T-helper 1 cell treated with Interleukin-12 subunit alpha and Interleukin-12 subunit beta and Interleukin-4 antibody, amounts not matched to agents 30 μg/mL and 1 μg/mL, for 36 hours (primary cell): Measurements from ENCODE around the gene PAF1.

Source experiments
- H3K27ac Mint-ChIP-seq: one replicate; pipeline ENCODE4 v1.8.0; 2021; ENCODE audit warnings: mild to moderate bottlenecking, mixed read lengths
- H3K27me3 Mint-ChIP-seq: one replicate; pipeline ENCODE4 v1.8.0; 2021; ENCODE audit warnings: low read depth, mixed read lengths
- H3K36me3 Mint-ChIP-seq: one replicate; pipeline ENCODE4 v1.8.0; 2021; ENCODE audit warnings: low read depth, mixed read lengths
- H3K4me1 Mint-ChIP-seq: one replicate; pipeline ENCODE4 v1.8.0; 2021; ENCODE audit warnings: low read depth, mixed read lengths
- H3K4me3 Mint-ChIP-seq: one replicate; pipeline ENCODE4 v1.8.0; 2021; ENCODE audit warnings: mild to moderate bottlenecking, moderate library complexity, mixed read lengths
- H3K9me3 Mint-ChIP-seq: one replicate; pipeline ENCODE4 v1.8.0; 2021; ENCODE audit warnings: mixed read lengths

PAF1 gene

DNA sequence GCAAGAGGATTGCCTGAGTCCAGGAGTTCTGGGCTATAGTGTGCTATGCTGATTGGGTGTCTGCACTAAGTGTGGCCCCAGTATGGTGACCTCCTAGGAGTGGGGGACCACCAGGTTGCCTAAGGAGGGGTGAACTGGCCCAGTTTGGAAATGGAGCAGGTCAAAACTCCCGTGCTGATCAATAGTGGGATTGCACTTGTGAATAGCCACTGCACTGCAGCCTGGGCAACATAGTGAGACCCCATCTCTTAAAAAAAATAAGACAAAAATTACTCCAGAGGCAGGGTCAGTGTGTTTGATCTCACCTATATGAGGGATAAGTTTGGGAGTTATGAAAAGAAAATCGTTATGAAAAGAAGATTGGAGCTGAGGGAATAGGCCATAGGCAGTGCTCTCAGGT, 21.7 kb downstream of the PAF1 start:
- Mint-ChIP-seq H3K27ac (no peak overlapping the region), H3K4me3 (no peak overlapping the region), H3K27me3 (no peaks in the 10 kb centered on the region), H3K9me3 (no peaks in the 10 kb centered on the region), H3K36me3 (peaks cover 22% of the 10 kb centered on the region), H3K4me1 (peaks cover 4% of the 10 kb centered on the region)

DNA sequence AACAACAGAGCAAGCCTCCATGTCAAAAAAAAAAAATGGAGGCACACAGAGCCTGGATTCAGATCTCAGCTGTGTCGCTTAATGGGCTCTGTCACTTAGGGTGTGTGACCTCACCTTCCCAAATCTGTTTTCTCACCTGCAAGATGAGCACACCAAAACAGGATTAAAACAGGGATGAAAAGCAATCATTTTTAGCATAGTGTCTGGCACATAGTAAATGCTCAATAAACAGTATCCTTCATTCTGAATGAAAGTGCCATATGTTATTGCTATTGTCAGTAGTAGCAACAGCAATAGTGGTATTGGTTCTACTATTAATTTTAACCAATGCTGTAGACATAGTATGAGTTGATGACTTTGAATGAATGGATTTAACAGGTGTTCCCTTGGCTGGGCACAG, 25.4 kb downstream of the PAF1 start:
- H3K4me3 Mint-ChIP-seq: no peak overlapping the region
- H3K27me3 Mint-ChIP-seq: no peaks in the 10 kb centered on the region
- no peaks in the 10 kb centered on the region for H3K4me1 Mint-ChIP-seq
- H3K27ac Mint-ChIP-seq: no peak overlapping the region
- H3K9me3 Mint-ChIP-seq: no peaks in the 10 kb centered on the region
- H3K36me3 Mint-ChIP-seq: peaks cover 22% of the 10 kb centered on the region

DNA sequence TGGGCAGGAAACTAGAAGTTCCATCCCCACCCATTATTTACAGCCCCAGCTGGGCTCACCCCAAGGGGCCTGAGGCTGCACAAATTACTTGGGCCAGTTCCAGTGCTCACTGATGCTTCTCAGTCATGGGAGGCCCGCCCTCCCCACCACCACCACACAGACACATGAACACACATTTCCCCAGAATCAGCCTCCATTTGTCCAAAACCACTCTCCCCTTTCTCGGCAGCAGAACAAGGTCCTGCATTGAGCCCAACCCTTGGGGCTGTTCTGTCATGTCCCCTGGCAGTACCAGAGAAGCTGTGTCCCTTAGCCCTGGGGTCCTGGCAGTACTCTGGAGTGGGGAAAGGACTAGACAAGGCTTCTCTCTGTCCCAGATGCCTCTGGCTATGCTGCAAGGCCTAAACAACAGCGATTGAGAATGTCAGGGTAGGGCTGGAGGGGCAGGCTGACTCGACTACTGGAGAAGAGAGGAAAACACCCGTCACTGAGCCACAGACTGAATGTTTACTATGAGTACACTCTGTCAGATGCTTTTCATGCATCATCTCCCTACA, 26.9 kb downstream of the PAF1 start:
- peaks cover 2% of the 10 kb centered on the region for H3K4me1 Mint-ChIP-seq
- no peaks in the 10 kb centered on the region for H3K27me3 Mint-ChIP-seq
- no peaks in the 10 kb centered on the region for H3K9me3 Mint-ChIP-seq
- peaks cover 21% of the 10 kb centered on the region for H3K36me3 Mint-ChIP-seq
- no peak overlapping the region for H3K27ac Mint-ChIP-seq
- no peak overlapping the region for H3K4me3 Mint-ChIP-seq

DNA sequence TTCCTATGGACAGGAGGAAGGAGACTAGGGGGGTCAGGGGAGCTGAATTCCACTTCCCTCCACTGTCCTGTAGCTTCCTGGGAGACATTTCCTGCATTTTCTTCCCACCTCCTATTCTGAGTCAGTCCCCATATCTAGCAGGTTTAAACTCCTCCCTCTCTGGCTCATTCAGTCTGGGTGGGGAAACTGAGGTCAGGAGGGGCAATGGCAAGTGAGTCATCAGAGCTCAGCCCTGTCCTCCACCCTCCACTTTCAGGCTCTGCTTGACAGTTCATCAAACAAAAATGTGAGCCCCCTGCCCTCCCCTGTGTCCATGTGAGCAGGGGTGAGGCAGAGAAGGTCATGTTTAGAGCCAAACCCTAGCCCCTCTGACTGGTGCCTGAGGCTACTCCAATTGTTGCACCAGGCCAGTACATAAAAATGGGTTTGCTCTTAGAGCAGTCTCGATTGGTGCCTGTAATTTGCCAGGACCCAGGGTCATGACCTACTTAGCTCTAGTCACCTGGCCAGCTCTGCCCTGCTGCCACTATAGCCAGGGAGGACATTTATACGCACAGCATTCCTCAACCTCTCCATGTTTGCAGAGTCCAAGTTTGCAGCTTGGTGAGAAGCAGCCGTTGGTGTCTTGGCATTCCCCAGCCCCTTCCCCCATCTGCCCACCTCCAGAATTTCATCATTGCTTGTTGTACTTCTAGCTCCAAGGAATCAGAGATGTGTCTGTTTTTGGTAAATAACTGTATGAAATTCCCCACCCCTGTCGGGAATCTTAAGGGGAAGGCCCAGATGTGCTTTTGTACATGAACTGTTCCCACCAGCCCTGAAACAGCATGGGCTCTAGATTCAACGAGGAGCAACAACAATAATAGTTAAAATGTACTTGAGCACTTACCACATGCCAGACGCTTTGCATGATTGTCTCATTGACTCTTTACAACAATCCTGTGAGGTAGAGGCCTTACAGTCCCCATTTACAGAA, 27.9 kb downstream of the PAF1 start:
- Mint-ChIP-seq H3K4me3 (no peak overlapping the region), H3K4me1 (peaks cover 2% of the 10 kb centered on the region), H3K27me3 (no peaks in the 10 kb centered on the region), H3K27ac (no peak overlapping the region), H3K9me3 (no peaks in the 10 kb centered on the region), H3K36me3 (peaks cover 21% of the 10 kb centered on the region)

DNA sequence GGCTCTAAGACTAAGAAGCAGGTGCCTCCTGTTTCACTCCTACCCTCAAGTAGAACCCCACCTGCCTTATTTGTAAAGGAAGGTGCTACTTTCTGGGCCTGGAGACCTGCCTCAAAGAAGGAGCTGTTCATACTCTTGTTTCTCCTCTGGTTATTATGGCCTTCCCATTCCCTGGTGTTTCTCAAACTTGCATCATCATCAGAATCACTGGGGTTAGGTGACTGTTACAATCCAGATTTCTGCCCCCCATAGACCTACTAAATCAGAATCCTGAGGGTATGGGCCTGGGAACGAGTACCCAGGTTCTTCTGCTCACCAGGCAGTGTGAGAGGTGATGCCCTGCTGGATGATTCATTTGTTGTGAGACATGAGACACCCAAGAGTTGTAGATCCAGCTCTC, 30.3 kb downstream of the PAF1 start:
- no peaks in the 10 kb centered on the region for H3K9me3 Mint-ChIP-seq
- H3K27me3 Mint-ChIP-seq: no peaks in the 10 kb centered on the region
- peaks cover 35% of the 10 kb centered on the region for H3K36me3 Mint-ChIP-seq
- no peak overlapping the region for H3K4me3 Mint-ChIP-seq
- H3K4me1 Mint-ChIP-seq: peaks cover 2% of the 10 kb centered on the region
- no peak overlapping the region for H3K27ac Mint-ChIP-seq

DNA sequence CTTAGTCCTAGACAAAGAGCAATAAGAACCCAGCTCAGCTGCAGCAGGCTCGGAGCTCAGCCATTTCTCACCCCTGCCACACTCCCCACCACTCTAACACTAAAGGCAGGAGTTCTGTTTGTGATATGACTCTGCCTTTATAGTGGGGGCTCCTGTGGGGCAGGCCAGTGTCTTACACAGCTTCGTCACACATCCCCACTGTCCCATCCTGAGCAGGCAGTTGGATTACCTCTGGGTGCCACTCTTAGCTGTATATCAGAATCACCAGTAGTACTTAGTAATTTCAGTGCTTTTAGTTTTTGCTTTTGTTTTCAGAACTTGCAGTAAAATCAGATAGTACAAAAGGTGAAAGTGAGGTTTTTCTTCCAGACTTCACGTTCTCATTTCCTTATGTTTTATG, 31.9 kb downstream of the PAF1 start:
- Mint-ChIP-seq H3K4me1 (peaks cover 2% of the 10 kb centered on the region), H3K4me3 (no peak overlapping the region), H3K27ac (no peak overlapping the region), H3K9me3 (no peaks in the 10 kb centered on the region), H3K27me3 (no peaks in the 10 kb centered on the region), H3K36me3 (peaks cover 36% of the 10 kb centered on the region)

DNA sequence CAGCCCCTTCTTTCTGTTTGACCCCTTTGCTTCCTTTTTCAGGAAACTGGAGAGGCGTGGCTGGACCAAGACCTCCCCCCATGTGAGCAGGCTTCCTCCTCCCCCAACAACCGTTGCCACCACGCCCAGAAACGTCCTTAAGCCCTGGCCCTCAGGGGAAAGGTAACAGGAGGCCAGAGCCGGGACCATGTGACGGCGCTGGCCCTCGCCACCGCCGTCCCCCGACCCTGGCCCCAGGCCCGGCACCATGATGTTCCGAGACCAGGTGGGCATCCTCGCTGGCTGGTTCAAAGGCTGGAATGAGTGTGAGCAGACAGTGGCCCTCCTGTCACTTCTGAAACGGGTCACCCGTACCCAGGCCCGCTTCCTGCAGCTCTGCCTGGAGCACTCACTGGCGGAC, 34.3 kb downstream of the PAF1 start:
- H3K4me3 Mint-ChIP-seq: no peak overlapping the region
- peaks cover 35% of the 10 kb centered on the region for H3K36me3 Mint-ChIP-seq
- H3K27me3 Mint-ChIP-seq: no peaks in the 10 kb centered on the region
- H3K27ac Mint-ChIP-seq: no peak overlapping the region
- H3K9me3 Mint-ChIP-seq: no peaks in the 10 kb centered on the region
- H3K4me1 Mint-ChIP-seq: peaks cover 10% of the 10 kb centered on the region

DNA sequence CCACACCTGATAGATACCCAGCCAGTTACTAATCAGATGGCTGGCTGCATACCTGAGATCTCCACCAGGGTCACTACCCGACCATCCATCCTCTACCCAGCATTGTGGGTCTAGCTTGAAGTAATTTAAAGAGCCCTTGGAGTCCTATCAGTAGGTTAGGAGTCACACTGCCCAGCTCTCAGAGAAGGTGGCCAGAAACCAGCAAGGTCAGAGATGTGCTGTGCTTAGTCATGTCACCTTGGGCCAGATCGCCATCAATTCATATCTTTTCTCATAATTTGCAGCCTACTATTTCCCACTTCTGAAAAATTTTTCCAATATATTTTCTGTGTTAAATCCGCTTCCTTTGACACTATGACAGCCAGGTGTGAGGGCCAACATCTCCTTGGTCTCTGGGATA, 34.8 kb downstream of the PAF1 start:
- no peaks in the 10 kb centered on the region for H3K9me3 Mint-ChIP-seq
- H3K27me3 Mint-ChIP-seq: no peaks in the 10 kb centered on the region
- H3K27ac Mint-ChIP-seq: no peak overlapping the region
- peaks cover 15% of the 10 kb centered on the region for H3K4me1 Mint-ChIP-seq
- no peak overlapping the region for H3K4me3 Mint-ChIP-seq
- H3K36me3 Mint-ChIP-seq: peaks cover 39% of the 10 kb centered on the region

DNA sequence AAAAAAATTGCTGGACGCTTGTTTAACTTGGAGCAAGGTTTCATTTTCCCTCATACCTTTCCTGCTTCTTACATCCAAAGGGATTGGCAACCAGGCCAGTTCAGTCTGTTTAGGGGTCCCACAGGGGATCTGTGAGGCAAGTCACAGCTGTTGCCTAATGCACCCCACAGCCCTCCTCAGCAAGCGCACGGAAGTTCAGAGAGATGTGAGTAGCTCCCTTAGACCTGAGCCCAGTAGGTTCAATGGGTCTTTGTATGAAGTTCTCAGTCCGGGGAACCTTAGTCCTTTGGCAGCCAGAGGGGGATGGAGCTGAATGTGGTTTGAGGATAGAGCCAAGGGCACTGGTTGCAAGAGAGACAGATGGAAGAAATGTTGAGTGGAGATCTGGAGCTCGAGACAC, 35.7 kb downstream of the PAF1 start:
- Mint-ChIP-seq H3K27me3 (no peaks in the 10 kb centered on the region), H3K4me3 (no peak overlapping the region), H3K9me3 (no peaks in the 10 kb centered on the region), H3K36me3 (peaks cover 38% of the 10 kb centered on the region), H3K27ac (no peak overlapping the region), H3K4me1 (peaks cover 16% of the 10 kb centered on the region)

DNA sequence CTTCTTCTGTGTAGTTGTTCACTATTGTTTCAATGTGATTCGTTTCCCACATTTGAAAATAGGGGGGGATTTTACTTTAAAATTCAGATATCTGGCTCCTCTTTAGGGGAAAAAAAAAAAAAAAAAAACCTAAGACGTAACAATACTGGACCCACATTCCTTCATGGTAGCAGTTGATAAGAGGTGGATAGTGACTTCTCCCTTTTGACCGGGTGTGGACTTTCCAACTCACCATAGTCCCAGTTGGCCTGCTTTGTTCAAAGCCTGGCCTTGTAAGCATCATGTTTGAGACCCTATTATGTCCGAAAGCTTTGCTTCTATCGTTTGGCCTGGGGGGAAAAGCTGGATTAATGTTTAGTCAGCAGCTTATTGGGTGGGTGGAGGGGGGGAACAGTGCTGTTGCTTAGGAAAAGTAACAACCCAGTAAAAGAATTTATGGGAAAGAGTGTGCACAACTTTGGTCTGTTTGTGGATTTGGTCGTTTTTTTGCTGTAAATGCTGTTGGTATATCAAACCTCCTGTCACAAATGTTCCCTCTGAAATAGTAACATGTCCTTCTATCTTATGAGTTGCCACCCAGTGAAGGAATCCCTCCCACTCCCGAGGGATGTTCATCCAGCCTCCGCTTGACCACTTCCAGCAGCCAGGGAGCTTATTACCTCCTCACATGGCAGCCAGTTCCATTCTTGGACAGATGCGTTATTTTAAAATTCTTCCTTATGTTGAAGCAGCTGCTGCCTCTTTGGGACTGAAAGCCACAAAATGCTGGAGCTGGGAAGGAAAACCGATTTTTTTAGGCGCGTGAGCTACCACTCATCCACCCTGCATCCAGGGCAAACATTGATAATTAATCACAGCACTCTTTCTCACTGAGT, 38.3 kb downstream of the PAF1 start:
- H3K4me1 Mint-ChIP-seq: peaks cover 21% of the 10 kb centered on the region
- no peak overlapping the region for H3K4me3 Mint-ChIP-seq
- no peaks in the 10 kb centered on the region for H3K9me3 Mint-ChIP-seq
- no peaks in the 10 kb centered on the region for H3K27me3 Mint-ChIP-seq
- H3K36me3 Mint-ChIP-seq: peaks cover 43% of the 10 kb centered on the region
- peak overlapping the region; percentile 92 for H3K27ac Mint-ChIP-seq

DNA sequence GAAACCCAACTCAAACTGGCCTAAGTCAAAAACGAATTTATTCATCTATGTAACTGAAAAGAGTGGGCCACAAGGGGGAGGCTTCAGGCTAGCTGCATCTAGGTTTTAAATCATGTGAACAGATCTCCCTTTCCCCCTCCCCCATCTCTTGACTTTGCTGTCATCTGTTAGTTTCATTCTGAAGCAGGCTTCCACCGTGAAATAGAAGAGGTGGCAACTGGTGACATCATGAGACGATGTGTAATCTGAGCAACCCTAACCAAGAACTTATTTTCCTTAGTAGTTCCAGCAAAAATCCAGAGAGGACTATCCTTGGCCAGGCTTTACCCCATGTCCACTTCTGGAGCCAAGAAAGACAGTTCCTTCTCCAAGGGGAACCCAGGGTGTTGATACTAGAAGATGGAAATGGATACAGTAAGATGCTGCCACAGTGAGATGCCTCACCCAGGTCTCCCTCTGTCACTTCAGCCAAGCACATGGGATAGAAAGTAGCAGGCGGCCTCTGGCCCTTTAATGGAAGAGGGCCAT, 39.3 kb downstream of the PAF1 start:
- peak overlapping the region; percentile 92 for H3K27ac Mint-ChIP-seq
- peaks cover 38% of the 10 kb centered on the region for H3K36me3 Mint-ChIP-seq
- no peaks in the 10 kb centered on the region for H3K27me3 Mint-ChIP-seq
- H3K4me3 Mint-ChIP-seq: no peak overlapping the region
- no peaks in the 10 kb centered on the region for H3K9me3 Mint-ChIP-seq
- peaks cover 27% of the 10 kb centered on the region for H3K4me1 Mint-ChIP-seq

DNA sequence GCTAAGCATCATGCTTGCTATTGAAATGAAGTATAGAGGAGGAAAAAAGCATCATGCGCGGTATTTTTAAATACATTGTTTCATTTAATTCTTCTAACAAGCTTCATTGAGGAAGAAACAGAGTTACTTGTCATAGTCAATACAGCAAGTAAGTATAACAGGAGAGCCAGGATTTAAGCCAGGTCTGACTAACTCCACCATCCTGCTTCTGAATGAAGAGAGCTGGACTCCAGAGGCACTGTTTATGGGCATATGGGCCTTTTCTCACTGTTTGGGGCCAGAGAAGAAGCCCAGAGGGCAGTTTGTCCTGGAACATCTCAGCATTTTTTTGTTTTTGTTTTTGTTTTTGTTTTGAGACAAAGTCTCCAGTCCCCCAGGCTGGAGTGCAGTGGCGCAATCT, 40.8 kb downstream of the PAF1 start:
- Mint-ChIP-seq H3K9me3 (no peaks in the 10 kb centered on the region), H3K27me3 (no peaks in the 10 kb centered on the region), H3K36me3 (peaks cover 36% of the 10 kb centered on the region), H3K4me3 (no peak overlapping the region), H3K4me1 (peaks cover 35% of the 10 kb centered on the region), H3K27ac (no peak overlapping the region)

DNA sequence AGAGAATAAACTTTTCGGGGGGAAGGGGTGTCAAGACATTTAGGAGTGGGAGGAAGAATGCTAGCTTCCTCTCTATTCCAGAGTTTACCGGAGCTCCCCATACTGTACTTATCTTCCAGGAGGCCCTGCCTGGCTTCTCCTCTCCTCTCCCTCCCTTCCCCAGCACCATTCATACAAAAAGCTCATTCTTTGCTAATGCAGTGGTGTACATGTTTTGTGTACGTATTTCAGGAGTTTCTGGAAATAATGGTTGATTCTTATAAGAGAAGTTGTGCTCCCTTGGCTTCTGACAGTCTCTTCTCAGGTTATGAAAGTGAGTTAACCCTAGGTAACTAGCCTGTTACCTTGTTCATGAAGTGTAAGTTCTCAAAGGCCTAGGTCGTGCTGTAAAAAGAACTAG, 41.6 kb downstream of the PAF1 start:
- H3K4me1 Mint-ChIP-seq: peaks cover 42% of the 10 kb centered on the region
- no peak overlapping the region for H3K27ac Mint-ChIP-seq
- H3K36me3 Mint-ChIP-seq: peaks cover 40% of the 10 kb centered on the region
- no peaks in the 10 kb centered on the region for H3K9me3 Mint-ChIP-seq
- no peaks in the 10 kb centered on the region for H3K27me3 Mint-ChIP-seq
- H3K4me3 Mint-ChIP-seq: no peak overlapping the region

DNA sequence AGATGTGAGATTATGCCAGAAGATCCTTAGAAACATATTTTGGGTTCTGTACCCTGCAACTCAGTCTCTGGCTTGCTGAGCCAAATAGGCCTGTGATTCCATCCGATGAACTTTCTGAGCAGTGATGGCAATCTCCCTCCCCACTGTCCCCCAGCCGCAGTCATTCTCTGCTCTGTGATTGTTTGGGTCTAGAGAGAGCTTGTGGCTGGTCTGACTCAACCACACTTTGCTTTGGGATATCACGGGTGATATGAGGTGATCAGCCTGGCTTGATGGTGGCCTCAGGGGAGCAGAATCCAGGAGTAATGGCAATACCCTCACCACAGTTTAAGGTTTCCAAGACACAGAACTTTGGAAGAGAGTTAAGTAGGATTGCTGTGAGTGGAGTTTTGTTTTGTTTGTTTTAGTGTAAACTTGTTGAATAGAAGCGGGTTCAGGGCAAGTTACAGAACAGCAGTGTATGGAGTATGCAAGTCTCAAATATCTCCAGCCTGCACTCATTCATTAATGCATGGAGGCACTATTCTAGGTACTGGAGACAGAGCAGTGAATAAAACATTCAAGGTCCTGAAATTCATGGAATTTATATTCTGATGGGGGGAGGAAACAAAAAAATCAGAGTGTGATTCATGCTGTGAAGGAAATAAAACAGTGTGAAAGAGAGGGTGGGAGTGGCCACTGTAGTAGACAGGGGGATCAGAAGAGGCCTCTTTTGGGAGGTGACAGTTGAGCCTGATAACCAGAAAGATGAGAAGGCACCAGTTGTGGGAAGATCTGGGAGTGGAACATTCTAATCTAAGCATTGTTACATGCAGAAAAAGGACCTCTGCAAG, 43.4 kb downstream of the PAF1 start:
- H3K4me1 Mint-ChIP-seq: peaks cover 56% of the 10 kb centered on the region
- H3K27ac Mint-ChIP-seq: peak overlapping the region; percentile 16
- H3K36me3 Mint-ChIP-seq: peaks cover 47% of the 10 kb centered on the region
- H3K4me3 Mint-ChIP-seq: no peak overlapping the region
- no peaks in the 10 kb centered on the region for H3K27me3 Mint-ChIP-seq
- no peaks in the 10 kb centered on the region for H3K9me3 Mint-ChIP-seq
